Fibroblast of villous mesenchyme (primary cell): ENCODE results near the gene FKBP15. TPM values are rescaled to one million over a fixed set of nuclear protein-coding genes. Genes with fewer than 3 reads are reported as not detected.
"Not testable (repeated sequence)": the region's sequence is repeated elsewhere in the genome, so short reads cannot be mapped to it uniquely, and the experiment has no call there.

Source experiments
- DNase-seq: peaks from one replicate; pipeline ENCODE4 v3.0.0-alpha.2; 2010; ENCODE audit warnings: low read depth
- H3K4me3 ChIP-seq: 2 replicates; pipeline ENCODE4 v1.5.1; 2011; ENCODE audit warnings: low read depth, mild to moderate bottlenecking, low read length
- CTCF ChIP-seq: IDR thresholded peaks from 2 replicates; pipeline ENCODE4 v1.5.1; 2012; ENCODE audit warnings: low read depth, mild to moderate bottlenecking, low read length; ENCODE audit not compliant: insufficient read depth
- total RNA-seq: library from RNA; depleted of rRNA; stranded (reverse); fragments of >200 nt; gene quantifications from 2 replicates; pipeline ENCODE4 v1.2.3, GENCODE V29; 2012

FKBP15 gene
- total RNA-seq, 1 donor = 25.9 TPM

DNA sequence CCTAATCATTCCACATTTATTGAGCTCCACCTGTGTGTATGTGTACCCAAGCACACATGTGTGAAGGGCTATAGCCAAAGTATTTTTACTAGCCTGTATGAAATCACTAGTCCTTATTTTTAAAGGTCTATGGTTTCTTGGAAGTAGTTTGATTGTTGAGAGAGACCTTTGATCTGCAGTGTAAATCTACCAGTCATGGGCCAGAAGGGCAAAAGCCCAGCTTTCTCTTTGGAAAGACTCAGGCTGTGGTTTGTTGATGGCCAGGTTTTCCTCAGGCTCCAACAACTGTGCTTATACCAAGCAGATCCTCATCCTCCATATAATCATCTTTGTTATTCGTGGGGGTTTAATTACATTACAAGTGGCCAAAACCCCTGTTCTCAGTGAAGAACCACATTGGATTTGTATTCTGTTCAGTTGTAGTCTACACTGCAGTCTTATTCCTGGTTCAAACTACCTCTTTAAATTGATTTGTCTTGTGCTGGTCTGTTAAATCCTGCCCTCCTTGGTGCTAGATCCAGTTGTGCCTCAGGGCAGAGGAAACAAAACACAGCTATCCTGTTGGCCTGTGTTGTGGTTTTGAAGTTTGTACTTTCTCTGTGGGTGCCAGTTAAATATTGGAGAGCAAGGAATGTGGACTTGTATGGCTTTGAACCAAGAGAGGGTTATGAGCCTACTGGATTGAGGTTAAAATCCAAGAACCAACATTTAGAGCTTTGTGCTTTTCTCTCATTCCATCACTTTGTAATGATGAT, 41.0 kb upstream of the FKBP15 start:
- no peak for DNase-seq
- TF ChIP-seq CTCF = no peak

GRCh38 chr9:113258282-113258681, 37.2 kb upstream of the FKBP15 start:
- no peak overlapping the region for H3K4me3 ChIP-seq
- DNase-seq = no peak
- no peak for TF ChIP-seq CTCF

More for the DNA sequence above, 41.0 kb upstream of the FKBP15 start:
- H3K4me3 ChIP-seq = no peak overlapping the region

GRCh38 chr9:113257863-113258262, 36.8 kb upstream of the FKBP15 start:
- DNase-seq = no peak
- H3K4me3 ChIP-seq = no peak overlapping the region
- TF ChIP-seq CTCF = no peak

DNA sequence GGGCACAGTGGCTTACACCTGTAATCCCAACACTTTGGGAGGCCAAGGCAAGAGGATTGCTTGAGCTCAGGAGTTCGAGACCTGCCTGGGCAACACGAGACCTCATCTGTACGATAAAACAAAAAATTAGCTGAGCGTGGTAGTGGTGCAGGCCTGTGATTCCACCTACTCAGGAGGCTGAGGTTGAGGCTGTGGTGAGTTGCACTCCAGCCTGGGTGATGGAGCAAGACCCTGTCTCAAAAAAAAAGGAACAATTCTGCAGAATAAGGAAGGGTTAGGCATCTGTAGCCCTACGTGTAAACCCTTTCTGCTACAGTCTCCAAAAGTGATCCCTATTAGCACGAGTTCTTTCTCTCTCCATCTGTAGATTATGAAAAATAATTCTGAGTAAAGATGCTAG, 34.4 kb upstream of the FKBP15 start:
- no peak for TF ChIP-seq CTCF
- DNase-seq = no peak
- H3K4me3 ChIP-seq = no peak overlapping the region

GRCh38 chr9:113254991-113255390, 33.9 kb upstream of the FKBP15 start:
- no peak for DNase-seq
- H3K4me3 ChIP-seq = no peak overlapping the region
- TF ChIP-seq CTCF = no peak

- DNase-seq = no peak
- no peak for TF ChIP-seq CTCF
- H3K4me3 ChIP-seq = no peak overlapping the region
These were observed 29.7 kb upstream of the FKBP15 start for GRCh38 chr9:113250807-113251206.

DNA sequence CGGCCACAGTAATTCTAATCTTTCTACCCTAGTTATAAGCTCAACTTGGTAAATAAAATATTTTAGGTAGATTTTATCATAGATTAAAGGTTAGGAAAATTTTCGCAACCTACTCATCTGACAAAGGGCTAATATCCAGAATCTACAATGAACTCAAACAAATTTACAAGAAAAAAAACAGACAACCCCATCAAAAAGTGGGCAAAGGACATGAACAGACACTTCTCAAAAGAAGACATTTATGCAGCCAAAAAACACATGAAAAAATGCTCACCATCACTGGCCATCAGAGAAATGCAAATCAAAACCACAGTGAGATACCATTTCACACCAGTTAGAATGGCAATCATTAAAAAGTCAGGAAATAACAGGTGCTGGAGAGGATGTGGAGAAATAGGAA, 28.6 kb upstream of the FKBP15 start:
- H3K4me3 ChIP-seq, DNase-seq: not testable (repeated sequence)
